GM23248 (cell line): ENCODE results near the gene CALM1.

ENCODE experiments used
- EZH2 ChIP-seq: fragments of 200-600 bp; sonication (generic); IDR thresholded peaks from 2 replicates; pipeline ENCODE4 v1.6.1; 2018; ENCODE audit warnings: antibody characterized with exemption, mild to moderate bottlenecking; ENCODE audit not compliant: insufficient read depth, poor library complexity, severe bottlenecking
- EZH2phosphoT487 ChIP-seq: fragments of 200-600 bp; sonication (generic); IDR thresholded peaks from 2 replicates; pipeline ENCODE4 v1.6.1; 2018; ENCODE audit warnings: antibody characterized with exemption, moderate library complexity, mild to moderate bottlenecking, low read depth; ENCODE audit not compliant: insufficient read depth

GRCh38 chr14:90373887-90374286, 22.9 kb upstream of the CALM1 start:
- TF ChIP-seq EZH2: no peak
- TF ChIP-seq EZH2phosphoT487: no peak
